GM21360 (cell line): Measurements from ENCODE around the gene DOC2A.

Experiments used
- ATAC-seq: cut with Tn5 transposase; IDR thresholded peaks from one replicate; pipeline ENCODE4 v1.9.1; 2021; ENCODE audit warnings: mild to moderate bottlenecking, moderate library complexity; ENCODE audit not compliant: unreplicated experiment

Gene DOC2A

GRCh38 chr16:30005341-30006094 lies 5.3 kb downstream of the DOC2A start:
- no peak for ATAC-seq

GRCh38 chr16:30004811-30005242 lies 6.0 kb downstream of the DOC2A start:
- ATAC-seq, result no peak

DNA sequence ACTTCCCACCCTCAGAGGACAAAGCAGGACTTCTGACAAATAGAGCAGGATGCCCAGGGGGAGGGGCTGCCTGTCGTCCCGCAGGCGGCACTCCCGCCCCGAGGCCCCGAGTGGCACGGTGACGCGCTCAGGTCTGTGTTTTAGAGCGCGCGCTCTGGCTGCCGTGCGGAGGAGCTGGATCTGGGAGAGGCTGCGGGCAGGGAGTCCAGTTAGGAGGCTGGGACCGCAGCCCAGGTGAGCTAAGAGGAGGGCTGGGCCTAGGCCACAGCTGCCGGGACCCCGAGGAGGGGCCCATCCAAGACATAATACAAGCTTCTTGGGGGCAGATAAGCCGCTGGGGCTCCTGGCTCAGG lies 6.4 kb downstream of the DOC2A start:
- ATAC-seq, result no peak

GRCh38 chr16:30003670-30004423 lies 7.0 kb downstream of the DOC2A start:
- no peak for ATAC-seq

- ATAC-seq, result no peak
Observed at GRCh38 chr16:30002614-30003346, 8.0 kb downstream of the DOC2A start.

- no peak for ATAC-seq
Observed at GRCh38 chr16:30000735-30001631, 9.8 kb downstream of the DOC2A start.

- no peak for ATAC-seq
Observed at GRCh38 chr16:29999605-30000004, 11.2 kb downstream of the DOC2A start.

DNA sequence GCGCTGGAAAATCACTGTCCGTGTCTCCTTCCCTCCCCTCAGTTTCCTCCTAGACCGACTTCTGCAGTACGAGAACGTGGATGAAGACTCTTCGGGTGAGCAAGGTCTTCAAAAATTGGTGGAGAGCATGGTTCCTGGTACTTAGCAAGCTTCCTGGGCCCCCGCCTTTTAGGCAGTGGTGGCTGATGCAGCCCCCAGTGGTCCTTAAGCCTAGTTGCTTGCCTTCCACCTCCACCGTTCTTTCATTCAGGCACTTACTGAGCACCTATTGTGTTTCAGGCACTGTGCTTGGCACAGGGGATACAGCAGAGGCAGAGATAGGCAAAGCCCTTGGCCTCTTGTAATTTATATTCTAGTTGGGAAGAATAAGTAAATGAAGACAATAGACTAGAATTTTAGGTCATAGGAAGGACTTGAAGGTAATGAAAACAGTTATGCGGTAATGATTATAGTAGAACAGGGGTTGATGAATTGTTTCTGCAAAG lies 14.0 kb downstream of the DOC2A start:
- no peak for ATAC-seq

GRCh38 chr16:29995911-29996765 lies 14.7 kb downstream of the DOC2A start, which contains the start of gene INO80E:
Gene INO80E, plus strand, starts transcription at chr16:29996241. Its CDS starts 70 bp downstream, at chr16:29996311.
- ATAC-seq, result peak; percentile 79

GRCh38 chr16:29995324-29995910 lies 15.4 kb downstream of the DOC2A start, which contains the start of gene HIRIP3:
Gene HIRIP3, minus strand, starts transcription at chr16:29995617. Its CDS starts 12 bp downstream, at chr16:29995605.
- peak; percentile 26 for ATAC-seq

- ATAC-seq, result peak; percentile 25
Observed at GRCh38 chr16:29994600-29995323, 16.1 kb downstream of the DOC2A start.

DNA sequence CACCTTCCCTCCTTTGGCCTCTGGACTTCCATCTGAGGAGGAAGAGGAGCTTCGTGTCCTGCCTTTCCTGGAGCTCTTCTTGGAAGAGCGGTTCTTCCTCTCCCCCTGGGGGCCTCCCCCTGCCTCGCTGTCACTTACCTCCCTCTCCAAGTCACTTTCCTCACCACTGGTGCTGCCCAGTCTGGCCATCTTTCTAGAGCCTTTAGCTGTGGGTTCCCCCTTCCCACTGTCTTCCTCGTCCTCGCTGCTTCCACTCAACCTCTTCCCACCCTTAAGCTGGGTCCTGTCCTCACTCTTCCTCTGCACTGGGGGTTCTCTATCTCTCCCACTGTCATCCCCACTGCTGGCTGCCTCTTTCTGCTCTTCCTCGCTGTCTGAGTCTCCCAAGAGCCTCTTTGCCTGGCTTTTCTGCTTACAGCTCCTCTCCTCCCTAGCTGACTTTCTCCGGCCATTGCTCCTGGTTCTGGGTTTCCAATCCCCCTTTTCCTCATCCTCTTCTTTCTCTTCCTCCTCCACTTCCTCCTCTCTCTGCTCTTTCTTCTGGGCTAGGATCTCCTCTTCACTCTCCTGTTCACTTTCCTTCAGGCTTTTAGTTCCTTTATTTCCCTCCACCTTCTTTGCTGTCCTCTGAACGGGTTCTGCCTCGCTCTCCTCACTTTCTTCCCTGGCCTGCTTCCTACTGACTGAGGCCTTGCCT lies 16.8 kb downstream of the DOC2A start:
- ATAC-seq, result no peak

GRCh38 chr16:29993191-29993902 lies 17.5 kb downstream of the DOC2A start:
- no peak for ATAC-seq

DNA sequence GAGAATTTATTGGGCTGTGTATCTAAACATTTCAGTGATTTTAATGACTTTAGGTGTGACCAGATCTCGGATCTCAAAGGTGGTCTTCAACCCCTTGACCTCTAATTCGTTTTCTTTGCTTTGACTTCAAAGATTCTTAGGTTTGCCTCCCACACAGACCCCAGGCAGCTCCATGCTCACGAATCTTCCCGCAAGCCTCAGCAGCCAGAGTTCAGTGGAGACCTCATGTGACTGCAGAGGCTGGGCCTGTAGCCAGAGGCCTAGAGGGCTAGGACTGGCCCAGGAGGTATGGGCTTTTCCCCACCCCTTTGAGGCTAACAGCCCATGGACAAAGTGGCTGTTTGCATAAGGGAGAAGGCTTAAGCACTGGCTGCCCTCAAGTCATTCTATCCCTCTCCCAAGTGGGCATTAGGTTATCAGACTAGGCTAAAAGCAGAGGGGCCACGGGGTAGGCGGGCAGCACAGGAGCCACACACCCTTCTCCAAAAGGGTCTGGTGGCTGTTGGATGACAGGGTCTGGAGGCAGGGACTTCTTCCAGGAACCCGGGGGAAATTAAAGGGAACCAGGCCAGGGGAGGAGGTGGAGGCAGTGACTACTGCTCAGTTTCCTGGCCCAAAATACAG lies 18.4 kb downstream of the DOC2A start:
- ATAC-seq, result no peak

DNA sequence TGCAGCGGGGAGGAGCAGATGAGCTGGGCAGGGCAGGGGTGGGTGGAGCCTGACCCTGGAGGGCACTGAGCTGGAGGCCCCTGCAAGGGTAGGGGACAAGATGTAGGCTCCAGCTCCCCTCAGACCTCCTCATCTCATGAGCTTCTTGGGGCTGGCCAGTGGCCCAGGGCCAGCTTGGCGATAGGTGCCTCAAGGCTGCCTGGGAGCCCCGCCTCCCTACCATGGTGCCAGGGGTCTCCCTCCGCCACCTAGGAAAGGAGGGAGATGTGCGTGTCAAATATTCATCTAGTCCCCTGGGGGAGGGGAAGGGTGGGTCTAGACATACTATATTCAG lies 19.3 kb downstream of the DOC2A start:
- ATAC-seq, result no peak

DNA sequence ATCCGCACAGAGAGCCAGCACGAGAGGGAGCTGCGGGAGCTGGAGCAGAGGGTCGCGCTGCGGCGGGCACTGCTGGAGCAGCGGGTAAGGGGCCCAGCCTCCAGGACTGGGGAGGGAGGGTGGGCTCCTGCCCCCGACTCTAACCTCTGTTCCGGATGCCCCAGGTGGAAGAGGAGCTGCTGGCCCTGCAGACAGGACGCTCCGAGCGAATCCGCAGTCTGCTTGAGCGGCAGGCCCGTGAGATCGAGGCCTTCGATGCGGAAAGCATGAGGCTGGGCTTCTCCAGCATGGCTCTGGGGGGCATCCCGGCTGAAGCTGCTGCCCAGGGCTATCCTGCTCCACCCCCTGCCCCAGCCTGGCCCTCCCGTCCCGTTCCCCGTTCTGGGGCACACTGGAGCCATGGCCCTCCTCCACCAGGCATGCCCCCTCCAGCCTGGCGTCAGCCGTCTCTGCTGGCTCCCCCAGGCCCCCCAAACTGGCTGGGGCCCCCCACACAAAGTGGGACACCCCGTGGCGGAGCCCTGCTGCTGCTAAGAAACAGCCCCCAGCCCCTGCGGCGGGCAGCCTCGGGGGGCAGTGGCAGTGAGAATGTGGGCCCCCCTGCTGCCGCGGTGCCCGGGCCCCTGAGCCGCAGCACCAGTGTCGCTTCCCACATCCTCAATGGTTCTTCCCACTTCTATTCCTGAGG lies 19.8 kb downstream of the DOC2A start:
- ATAC-seq, result no peak
